Gastroesophageal sphincter (tissue), 3 donors: Measurements from ENCODE around the gene GRB7.

Experiments
- POLR2A ChIP-seq, 2 donors: fragments of 450-650 bp; IDR thresholded peaks; one replicate each; pipeline ENCODE4 v1.6.1; 2017; ENCODE audit warnings: antibody characterized with exemption in 2 of 2, mild to moderate bottlenecking in 2 of 2, moderate library complexity in 1 of 2
- POLR2AphosphoS5 ChIP-seq: sonication (generic); formaldehyde crosslinking; IDR thresholded peaks from one replicate; pipeline ENCODE4 v1.6.1; 2017; ENCODE audit warnings: antibody characterized with exemption
- TF ChIP-seq, protein P1 (sequence below), 4 experiments: fragments of 200-600 bp in 2 of 4; fragments of 450-650 bp in 2 of 4; sonication (generic) in 1 of 4; IDR thresholded peaks; one replicate each; pipeline ENCODE4 v1.5.1; 2017 to 2019; ENCODE audit warnings: antibody characterized with exemption in 4 of 4, mild to moderate bottlenecking in 2 of 4, moderate library complexity in 2 of 4

DNA sequence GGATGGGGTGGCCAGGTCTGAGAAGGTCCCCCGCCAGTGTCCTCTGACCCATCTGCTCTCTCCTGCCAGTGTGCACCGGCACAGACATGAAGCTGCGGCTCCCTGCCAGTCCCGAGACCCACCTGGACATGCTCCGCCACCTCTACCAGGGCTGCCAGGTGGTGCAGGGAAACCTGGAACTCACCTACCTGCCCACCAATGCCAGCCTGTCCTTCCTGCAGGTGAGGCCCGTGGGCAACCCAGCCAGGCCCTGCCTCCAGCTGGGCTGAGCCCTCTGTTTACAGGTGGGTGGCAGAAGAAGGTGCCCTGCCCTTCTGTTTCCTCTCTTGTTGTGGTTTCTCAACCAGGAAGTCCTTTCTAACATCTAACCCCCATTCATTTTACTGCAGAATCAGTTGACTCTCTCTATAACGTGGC, 30.8 kb upstream of the GRB7 start:
- TF ChIP-seq, protein P1, sequence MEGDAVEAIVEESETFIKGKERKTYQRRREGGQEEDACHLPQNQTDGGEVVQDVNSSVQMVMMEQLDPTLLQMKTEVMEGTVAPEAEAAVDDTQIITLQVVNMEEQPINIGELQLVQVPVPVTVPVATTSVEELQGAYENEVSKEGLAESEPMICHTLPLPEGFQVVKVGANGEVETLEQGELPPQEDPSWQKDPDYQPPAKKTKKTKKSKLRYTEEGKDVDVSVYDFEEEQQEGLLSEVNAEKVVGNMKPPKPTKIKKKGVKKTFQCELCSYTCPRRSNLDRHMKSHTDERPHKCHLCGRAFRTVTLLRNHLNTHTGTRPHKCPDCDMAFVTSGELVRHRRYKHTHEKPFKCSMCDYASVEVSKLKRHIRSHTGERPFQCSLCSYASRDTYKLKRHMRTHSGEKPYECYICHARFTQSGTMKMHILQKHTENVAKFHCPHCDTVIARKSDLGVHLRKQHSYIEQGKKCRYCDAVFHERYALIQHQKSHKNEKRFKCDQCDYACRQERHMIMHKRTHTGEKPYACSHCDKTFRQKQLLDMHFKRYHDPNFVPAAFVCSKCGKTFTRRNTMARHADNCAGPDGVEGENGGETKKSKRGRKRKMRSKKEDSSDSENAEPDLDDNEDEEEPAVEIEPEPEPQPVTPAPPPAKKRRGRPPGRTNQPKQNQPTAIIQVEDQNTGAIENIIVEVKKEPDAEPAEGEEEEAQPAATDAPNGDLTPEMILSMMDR (IDR thresholded peaks at IDR 0.05), result no peak
- TF ChIP-seq POLR2AphosphoS5 (no peak), POLR2A (IDR thresholded peaks at IDR 0.05) (no peak)
